GM18873 (cell line): ENCODE results near the gene FHIT.

Experiments used
- ATAC-seq: cut with Tn5 transposase; IDR thresholded peaks from one replicate; pipeline ENCODE4 v1.9.1; 2021; ENCODE audit warnings: mild to moderate bottlenecking, moderate library complexity, moderate number of reproducible peaks; ENCODE audit not compliant: unreplicated experiment, low FRiP score

Gene FHIT

DNA sequence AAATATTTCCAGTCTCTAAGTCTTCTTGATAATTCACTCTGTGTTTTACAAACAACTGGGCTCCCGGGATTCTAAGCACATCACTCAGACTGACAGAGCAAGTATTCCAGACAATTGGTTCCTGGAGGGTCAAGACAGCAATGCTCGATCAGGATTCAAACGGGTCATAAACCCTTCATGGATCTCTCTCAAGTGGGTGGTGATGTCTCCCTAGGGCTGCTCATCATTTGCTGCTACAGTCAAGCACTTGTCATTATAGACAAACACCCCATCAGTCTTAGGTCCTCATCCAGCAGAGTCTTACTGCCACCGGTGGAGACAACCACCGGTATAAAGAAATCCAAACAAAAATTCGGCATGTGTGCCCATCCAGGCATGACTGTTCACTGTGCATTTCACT lies 921.1 kb downstream of the FHIT start:
- no peak for ATAC-seq

DNA sequence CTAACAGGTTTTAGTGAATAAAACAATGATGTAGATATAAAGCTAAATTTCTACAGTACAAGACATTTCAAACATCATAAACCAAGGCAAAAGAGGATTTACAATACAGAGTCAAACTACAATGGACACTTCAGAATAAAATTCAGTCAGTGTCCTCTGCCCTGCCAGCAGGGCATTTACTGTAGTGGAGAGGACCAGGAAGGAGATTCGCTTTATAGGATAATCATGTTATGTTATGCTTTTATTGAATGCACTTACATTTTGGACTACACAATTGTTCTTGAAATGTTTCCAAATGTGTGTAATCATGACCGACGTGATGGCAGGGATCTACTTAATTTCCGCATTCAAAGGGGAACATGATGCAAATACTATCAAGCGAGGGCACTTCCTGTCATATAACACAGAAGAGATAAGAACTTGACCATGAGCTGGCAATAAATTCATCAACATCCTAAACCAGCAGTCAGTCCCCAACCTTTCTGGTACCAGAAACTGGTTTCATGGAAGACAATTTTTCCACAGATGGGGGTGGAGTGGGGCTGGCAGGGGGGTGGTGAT lies 925.6 kb downstream of the FHIT start:
- ATAC-seq, result no peak

DNA sequence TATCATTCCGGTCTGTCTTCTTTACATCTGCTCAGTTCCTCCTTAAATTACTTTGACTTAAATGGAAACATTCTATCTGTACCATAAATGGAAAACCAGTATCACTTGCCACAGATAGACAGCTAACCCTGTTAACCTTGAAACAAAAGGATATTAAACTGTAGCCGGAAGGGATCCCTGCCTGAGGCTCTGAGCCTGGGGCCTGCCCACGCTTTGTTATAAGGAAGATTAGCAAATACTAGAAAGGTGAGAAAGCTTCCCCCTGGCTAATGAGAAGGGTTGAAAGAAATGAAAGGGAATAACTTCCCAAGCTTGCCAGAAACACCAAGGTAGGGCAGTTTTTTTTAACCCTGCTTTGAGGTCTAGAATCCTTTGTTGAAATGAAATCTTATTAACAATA lies 927.6 kb downstream of the FHIT start:
- ATAC-seq, result no peak

DNA sequence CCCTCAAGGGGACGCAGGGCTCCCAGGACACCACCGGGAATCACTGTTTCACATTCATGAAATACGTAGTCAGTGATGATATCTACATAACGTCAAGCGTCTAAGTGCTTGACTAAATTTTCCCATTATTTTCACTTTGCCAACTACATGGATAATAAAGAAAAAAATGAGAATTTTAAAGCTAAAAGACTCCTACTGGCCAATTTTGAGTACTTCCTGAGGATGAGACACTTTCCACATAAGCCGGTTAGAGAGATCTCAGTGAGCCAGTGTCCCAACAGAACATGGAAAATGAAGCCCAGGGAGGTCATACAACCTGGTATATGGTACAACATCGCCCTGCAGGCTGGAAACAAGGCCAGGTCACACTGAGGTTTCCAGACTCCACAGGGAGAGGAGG lies 928.1 kb downstream of the FHIT start:
- ATAC-seq, result no peak

DNA sequence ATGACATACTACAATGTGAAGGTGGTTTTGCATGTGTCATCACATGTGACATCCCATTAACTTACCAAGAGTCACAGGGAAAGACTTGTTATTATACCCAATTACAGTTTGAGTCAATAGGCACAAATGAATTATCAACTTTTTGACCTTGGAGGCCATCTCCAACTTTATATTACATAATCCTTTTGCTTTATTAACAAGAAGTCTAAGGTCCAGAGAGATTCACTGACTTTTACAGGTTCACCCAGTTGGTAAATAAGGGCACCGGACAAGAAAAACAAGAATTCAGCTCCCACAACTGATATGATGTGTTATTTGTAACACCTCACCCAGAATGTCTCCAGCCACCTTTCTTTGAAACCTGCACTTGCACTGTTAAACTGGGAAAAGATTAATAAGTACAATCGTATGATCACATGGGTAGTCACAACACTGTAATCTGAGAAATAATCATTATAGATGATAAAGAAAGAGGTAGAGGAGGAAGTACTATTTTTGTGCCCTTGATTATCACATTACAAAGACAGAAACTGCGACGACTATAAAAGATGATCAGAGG lies 928.9 kb downstream of the FHIT start:
- ATAC-seq, result no peak

DNA sequence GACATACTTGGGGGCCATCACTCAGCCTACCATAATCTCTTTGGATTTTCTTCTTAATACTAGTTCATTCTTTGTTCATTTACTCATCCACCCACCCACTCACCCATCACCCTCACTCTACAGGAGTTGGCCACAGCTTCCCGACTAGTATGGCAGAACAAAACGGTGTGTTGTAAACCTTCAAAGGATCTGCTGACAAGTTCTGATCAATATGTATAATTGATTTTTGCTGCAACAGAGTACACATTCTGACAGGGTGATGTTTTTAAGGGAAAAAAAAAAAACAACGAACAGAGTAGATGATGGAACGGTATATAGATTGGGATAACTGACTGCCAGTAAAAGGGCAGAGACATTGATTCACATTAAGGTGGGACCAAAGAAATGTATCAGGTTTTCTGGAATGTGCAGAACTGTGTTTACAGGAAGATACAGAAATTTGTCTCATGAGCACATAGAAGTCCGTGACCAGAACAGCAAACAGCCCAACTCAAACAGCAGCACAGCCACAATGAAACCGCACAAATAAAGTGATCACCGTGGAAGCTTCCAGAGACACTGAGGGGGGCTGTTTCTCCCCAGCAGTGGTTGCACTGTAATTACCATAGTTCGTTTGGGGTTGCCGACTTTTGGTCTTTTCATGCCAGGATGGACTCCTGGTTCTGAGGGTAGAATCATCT lies 931.9 kb downstream of the FHIT start:
- no peak for ATAC-seq

DNA sequence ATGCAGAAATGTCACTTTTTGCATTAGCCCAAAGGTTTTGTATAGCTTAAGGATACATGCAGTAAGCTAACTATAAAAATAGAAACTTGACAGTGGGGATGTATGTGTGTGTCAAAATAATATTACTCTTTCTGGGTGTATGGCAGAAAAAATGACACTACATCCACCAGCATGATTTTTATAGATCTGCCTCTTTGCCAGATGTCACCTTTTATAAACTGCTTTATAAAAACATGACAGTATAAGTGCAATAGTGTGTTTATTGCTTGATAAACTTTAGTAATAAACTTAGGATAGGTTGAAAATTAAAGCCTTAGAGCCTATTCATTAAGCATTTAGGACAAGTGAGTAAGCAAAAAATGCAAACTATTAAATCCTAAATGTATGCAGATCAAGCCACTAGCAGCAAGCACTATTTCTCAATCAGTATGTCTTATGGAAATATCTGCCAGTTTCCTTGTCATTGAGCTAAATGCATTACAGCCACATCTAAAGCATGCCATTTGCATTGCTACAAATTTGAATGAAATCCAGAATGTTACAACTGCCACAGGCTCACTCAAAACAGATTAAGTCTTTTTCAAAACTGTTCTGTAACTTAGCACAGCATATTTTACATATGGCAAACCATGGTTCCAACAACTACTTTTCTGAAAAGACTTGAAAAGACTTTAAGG lies 935.0 kb downstream of the FHIT start:
- no peak for ATAC-seq

DNA sequence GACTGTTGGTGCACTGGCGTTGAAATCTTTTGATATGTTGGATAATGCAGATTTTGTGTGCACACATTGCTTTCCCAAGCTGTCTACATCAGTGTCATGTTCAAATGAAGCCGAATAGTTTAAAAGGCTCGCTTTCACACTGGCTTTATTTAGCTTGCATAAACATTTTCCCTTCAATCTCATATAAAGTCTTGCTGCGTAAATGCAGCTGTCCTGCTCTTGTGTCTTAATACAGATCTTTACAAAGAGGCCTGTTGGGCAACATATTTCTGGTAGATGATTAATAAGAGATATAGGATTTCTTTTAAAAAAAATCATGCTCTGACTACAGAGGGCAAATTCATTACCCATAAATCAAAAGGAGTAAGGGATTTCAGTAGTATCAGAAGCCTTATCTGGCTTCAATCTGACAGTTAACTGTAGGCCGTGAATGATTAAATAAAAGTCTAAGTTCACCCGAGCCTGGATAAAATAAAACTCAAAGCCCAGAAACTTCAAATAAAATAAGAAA lies 937.2 kb downstream of the FHIT start:
- no peak for ATAC-seq

DNA sequence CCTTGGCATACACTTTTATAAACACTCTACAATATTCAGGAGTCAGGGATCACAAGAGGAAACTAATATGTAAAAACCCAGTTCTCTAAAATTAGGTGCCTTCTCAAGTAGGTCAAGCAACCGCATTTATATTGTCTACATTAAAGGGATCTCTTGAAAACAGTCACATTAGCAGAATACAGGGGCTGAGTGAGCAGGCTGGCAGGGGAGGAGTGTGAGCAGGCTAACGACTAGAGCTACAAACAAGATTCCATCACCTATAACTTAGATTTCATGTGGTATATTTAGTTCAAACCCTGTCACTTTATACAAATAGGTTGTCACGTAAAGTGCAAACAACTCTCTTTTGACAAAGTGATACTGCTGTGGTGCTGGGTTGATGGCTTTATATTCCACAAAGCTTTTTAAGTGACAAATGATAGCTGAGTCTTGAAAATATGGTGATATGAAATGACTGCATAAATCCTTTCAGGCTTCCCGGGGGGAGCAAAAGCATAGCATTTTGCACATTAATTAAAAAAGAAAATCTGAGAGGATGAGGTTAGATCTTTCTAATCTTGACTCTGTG lies 937.9 kb downstream of the FHIT start:
- no peak for ATAC-seq

DNA sequence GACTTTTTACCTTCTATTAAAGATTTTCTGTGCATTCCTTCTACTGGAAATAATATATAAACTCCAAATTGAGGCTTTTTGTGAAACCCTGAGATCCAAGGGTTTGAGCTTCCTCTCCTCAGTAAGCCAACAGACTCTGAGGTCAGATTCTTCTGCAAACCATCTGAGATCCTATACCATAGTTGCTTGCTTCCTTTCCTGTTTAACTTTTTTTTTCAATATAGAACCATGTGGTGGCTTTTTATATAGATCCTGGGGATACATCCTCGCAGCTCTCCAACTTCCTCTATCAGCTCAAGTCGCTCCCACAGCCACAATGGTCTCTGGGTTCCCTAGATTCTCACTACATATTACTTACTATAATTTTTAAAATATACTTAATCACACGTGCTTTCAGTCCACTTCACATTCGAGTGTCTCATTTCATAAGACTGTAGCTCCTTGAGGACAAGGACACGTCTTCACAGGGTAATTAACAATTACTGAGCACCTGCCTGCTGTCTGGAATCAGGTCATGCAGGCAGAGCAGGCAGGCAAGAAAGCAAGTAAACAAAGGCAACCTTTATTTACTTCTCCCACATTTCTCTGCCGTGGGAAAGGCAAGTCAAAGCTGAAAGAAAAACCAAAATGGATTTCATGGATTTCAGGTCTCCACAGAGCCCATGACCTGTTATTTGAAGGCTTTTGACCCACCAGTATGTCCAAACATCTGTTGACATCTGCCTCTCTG lies 941.5 kb downstream of the FHIT start:
- no peak for ATAC-seq

DNA sequence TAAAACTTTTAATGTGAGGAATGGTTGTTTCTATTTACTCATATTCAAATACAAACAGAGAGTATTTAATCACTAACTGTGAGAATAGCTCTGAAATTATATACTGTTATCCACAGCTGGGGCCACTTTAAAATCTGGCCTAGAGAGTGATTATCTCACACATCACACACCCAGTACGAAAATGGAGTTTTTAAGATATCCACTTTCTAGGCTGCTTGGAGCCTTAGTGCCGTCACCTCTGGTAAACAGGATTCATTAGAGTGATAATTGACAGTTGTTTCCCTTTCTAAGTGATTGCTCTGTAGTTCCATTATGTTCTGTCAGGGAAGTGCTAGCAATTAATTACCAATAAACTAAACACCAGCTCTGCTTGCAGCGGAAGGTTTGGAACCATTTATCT lies 942.4 kb downstream of the FHIT start:
- no peak for ATAC-seq

DNA sequence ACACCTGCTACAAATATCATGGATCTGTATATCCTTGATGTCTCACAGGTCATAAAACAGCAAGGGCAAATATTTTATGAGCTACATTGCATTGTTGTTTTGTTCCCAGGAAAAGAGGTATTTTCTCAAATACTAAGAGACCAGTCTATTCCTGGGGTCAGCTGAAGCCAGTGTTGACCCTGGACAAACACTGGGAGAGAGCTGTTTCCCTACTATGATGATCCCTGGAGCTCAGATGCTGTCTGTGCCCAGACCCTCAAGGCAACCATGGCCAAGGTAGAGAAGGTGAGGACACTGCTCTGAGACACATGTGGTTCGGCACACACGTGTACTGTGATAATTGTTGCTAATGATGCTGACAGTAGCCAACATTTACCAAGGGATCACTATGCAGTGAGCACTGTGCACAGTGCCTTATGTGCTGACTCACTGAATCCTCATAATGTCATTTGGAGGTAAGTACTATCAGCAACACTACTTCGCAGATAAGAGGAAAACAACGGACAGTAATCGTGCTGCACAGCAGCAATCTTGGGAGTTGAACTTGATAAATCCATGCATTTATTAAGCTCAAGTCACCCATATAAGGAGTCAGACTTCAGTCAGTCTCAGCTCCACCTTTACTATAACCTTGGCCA lies 943.6 kb downstream of the FHIT start:
- ATAC-seq, result no peak

DNA sequence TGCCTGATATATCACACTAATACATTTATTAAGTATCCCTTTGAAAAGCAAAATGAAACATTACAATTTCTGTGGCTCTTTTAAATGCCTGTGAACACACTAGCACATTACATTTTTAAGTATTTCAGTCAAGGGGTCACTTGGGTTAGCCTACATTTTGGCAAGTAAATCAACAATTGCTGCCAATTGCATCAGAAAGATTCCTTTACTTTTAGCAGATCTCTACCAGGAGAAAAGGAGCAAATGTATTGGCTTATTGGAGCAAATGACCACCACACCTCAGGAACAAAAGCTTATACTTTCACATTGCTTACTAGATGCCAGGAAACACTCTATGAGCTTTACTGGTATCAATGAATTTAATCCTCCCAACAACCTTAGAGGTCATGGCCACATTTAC lies 947.1 kb downstream of the FHIT start:
- no peak for ATAC-seq

DNA sequence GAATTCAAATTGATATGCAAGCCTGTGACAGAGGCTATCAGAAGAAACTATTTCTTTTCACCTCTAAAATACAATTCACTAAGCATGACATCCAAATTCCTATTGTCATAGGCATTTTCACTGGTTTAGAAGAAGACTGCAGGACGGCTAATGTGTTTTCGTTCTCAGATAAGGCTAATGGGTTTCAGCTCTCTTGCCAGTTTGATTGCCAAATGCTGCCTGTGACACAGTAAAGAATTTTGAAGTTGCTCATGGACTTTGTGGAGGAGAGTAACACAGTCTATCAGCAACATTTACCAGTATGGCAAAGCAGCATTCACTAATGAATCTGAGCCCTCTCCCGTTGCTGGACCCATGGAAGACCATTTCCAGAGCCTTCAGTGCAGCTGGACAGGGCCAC lies 948.1 kb downstream of the FHIT start:
- ATAC-seq, result no peak

DNA sequence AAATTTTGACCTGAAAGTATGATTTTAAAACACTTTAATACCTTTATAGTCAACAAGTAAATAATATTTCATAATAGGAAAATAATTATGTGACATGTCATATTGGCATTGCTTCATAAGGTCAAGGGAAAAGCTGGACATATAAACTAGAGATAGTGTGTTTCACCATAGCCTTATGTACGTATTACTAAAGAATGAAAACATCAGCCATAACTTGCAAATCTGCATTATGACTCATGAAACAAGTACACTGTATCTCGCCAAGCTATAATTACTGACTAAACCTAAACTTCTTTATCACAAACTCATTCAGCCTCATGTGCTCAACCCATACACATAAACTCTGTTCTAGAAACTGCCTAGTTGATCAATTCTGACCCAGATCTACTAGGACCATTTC lies 950.1 kb downstream of the FHIT start:
- ATAC-seq, result no peak

DNA sequence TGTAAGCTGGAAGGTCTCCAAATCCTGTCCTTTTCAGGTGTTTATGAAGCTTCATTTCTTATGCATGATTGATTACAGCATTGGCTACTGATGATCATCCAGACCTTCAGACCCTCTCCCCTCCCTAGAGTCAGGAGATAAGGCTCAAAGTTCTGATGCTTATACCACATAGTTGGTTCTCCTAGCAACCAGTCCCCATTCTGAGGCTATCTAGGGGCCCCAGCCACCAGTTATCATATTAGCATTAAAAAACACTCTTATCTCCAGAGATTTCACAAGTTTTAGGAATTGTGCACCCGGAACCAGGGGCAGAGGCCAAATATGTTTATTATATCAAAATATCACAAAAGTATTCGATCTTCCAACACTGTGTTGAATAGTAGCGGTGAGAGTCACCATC lies 953.1 kb downstream of the FHIT start:
- ATAC-seq, result no peak

DNA sequence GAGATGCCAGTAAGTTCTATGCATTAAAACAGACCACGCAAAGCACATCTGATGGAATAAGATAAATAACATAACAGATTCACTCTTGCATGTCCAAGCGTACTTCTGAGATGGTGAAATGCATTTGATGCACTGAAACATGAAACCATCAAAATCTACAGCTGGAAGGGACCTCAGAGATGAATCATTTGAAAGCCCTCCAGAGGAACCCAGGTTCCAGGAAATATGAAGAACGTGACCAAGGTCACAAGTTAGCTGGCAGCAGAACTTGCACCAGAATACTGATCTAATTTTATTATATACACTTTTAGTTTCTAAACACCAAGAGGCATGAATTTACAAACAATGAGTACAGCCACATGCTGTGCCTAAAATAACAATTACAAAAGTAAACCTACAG lies 957.1 kb downstream of the FHIT start:
- ATAC-seq, result no peak

DNA sequence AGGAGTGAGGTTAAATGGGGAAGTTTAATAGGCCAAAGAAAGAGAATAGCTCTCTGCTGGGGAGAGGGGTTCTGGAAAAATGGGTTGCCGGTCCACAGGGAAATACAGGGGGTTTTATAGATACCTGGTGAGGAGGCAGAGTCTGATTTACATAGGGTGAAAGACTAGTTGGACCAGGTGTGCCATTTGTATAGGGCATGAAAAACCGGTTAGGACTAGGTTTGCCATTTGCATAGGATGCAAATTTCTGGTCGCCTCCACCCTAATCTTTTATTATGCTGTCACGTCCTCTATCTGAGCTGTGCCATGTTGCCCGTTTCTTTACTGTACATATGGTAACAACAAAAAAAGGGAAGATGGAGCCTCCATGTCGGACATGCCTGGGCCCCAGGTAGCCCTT lies 960.1 kb downstream of the FHIT start:
- ATAC-seq, result no peak

DNA sequence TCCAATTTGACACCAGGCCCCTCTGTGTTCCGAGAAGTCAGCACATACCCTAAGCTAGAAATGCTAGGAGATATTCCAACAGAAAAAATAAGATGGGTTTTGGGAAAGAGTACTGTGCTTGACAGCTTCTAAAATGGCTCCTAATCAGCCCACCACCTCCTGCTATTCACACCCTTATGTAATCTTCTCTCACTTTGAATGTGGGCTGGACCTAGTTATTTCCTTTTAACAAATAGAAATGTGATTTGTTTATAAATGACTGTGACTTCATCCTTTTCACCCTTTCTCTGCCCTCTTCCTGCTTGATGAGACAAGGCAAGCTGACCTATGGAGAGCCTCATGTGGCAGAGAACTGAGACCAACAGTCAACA lies 961.1 kb downstream of the FHIT start:
- no peak for ATAC-seq
